HG02973 (cell line): ENCODE measurements around the gene TRDN.

Experiments
- ATAC-seq: cut with Tn5 transposase; IDR thresholded peaks from one replicate; pipeline ENCODE4 v1.9.1; 2021; ENCODE audit warnings: moderate library complexity; ENCODE audit not compliant: unreplicated experiment

TRDN gene

DNA sequence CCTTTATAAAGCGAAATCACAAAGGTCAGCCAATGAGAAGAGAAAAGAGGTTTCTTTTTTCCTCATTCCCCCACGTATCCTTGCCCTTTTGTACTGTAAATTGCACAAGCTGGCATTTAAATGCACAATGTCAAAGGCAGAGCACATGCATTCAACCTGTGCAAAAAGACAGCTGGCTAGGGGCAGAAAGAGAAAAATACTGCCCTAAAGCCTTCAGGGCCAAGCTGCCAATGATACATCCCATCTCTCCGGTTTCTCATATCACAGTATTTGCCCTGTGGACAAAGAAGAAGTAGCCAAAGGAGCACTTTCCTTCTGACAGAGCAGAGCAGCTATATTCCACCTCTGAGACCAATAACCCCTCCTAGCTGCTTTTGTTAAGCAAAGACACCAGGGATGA is 219.2 kb downstream of the TRDN start:
- no peak for ATAC-seq

DNA sequence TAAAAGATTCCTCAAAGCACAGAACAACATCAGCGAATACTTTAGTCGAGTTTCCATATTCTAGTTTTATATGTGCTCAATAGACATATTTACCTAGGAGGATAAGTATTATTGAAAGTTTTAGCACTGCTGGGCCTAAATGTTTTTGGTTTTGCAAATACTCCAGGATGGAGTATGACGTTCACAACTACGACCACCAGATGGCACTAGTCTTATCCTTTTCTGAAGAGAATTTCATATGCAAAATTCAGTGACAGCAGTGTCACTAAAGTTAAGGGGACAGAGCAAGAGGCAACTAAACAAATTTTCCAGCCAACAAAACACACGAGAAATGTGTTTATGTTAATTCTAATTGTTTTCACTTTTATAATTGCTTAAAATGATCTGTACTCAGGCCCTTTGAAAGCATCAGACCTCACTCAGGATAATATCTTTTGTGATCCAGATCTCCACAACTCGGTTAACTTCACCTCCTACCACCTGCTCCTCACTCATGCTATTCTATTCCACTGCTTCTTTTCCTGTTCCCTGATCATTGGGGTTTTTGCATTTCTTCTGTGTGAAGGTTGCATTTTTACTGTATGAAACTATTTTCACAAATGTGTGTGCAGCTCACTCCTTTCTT is 220.8 kb downstream of the TRDN start:
- ATAC-seq, result peak; percentile 87

- no peak for ATAC-seq
These were observed 231.8 kb downstream of the TRDN start for GRCh38 chr6:123404975-123405374.

- ATAC-seq, result peak; percentile 98
These were observed 234.7 kb downstream of the TRDN start for GRCh38 chr6:123402052-123402451.

GRCh38 chr6:123398072-123398471 is 238.7 kb downstream of the TRDN start:
- no peak for ATAC-seq

- ATAC-seq, result no peak
These were observed 243.4 kb downstream of the TRDN start for GRCh38 chr6:123393331-123393730.

DNA sequence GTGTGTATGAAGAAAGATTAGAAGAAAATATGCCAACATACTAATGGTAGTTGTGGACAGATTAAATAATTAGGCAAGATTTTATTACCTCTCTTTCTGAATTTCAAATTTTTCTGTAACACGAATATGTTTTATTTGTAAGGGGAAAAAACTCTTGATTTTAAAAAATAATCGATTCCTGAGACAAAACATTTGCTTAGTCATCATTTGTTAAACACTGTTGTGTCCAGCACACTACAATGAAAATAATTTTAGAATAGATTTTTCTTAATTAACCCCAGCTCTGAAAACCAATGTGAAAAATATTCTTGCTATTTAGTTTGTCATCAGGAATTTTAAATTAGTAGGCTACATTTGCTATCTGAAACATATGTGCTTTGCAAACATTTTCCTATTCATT is 253.0 kb downstream of the TRDN start:
- no peak for ATAC-seq

- peak; percentile 64 for ATAC-seq
These were observed 256.5 kb downstream of the TRDN start for GRCh38 chr6:123380257-123380656.

DNA sequence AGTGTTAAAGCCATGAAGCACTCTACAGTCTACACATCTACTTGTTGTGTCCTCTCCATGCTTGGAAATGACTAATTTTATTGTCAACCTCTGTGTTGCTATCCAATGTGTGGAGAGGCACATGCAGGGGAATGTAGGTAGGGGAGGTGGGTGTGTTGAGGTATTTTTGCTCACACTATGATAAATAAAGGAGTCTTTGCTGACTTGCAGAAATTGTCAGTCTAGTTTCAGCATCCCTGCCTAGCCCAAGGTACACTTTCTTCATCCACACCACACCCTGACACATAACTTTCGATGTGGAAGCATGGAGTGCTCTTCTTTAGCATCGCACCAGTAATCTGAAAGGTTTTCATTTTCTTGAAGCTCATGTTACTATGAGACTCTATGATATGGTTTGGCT is 264.0 kb downstream of the TRDN start:
- no peak for ATAC-seq

GRCh38 chr6:123363912-123364311 is 272.8 kb downstream of the TRDN start:
- no peak for ATAC-seq

GRCh38 chr6:123360359-123360758 is 276.4 kb downstream of the TRDN start:
- no peak for ATAC-seq

GRCh38 chr6:123352705-123353104 is 284.0 kb downstream of the TRDN start:
- ATAC-seq, result no peak

DNA sequence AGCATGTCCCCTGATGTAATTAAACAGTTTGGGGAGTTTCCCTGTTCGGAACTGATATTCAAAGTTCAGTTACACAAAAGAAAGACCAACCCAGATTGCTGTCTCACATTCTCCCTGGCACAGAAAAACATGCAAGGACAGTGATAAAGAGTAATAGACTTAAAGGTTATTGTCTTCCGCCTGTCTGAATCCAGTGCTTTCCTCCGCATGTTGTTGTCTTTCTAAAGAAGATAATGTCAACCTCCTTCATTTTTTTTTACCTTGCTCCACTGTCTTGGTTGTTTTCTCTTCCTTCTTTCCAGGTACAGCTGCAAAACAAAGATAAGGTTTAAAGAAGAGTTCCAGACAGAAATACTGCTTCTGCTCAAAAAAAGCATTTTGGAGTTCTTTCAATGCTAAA is 284.5 kb downstream of the TRDN start:
- no peak for ATAC-seq

DNA sequence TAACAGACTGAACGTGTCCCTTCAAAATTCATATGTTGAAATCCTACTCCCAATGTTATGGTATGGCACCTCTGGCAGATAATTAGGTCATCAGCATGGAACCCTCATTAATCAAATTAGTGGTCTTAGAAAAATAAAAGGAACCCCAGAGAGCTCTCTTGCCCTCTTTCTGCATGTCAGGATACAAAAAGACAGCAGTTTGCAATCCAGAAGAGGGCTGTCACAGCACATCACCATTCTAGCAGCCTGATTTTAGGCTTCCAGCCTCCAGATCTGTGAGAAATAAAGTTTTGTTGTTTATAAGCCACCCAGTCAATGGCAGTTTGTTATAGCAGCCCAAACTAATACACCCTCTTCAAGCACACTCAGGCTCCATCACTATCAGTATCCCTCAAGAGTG is 292.9 kb downstream of the TRDN start:
- ATAC-seq, result no peak

GRCh38 chr6:123338394-123338793 is 298.4 kb downstream of the TRDN start:
- no peak for ATAC-seq

DNA sequence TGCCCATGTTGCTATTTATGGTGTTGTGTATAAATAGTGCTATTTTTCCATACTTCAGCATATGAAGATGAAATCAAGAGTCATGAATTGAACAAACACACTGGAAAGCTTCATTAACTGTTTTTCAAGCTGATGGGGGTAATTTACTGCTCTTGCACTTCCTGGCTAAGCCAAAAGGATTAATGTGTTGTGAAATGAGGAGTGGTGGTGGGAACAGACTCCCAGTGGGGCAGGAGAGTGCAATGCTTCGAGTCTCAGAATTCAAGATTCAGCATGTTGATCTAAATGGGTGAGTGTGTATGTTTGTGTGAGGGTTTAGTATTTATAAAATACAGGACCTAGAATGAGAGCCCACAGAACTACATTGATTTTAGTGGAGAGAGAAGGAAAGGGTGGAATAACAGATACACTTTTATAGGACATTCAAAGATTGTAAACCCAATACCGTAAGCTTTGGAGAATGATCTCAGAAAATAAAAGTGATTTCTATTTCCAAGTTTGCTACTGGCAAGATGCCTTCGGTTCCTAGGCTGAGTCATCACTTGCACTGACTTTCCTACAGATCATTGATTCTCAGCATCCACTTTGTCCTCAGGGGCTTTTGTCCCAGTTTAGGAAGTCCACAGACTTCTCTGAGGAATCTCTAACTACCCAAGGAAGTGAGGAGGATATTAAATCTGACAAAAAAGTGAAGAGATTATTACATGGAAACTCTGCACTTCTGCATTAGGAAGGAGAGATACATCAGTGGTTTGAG is 303.6 kb downstream of the TRDN start:
- ATAC-seq, result no peak

- ATAC-seq, result no peak
These were observed 304.7 kb downstream of the TRDN start for GRCh38 chr6:123332070-123332469.

DNA sequence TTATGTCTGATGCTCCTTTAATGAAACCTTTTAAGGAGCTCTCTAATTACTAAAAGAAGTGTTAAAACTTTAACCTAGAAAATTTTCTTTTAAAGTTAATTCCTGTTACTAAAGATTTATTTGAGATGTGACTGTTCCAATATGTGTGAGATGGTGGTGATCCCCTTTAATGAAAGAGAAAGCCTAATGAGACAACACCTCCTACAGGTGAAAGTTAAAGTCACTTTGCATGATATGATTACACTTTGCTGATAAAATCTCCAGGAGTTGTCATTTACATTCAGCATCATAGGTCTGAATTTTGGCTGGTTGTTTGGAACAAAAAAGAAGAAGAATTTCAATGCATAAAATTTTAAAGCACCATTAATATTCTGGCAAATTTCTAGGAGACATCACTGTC is 307.4 kb downstream of the TRDN start:
- no peak for ATAC-seq

GRCh38 chr6:123323452-123324329 is 313.1 kb downstream of the TRDN start:
- no peak for ATAC-seq

DNA sequence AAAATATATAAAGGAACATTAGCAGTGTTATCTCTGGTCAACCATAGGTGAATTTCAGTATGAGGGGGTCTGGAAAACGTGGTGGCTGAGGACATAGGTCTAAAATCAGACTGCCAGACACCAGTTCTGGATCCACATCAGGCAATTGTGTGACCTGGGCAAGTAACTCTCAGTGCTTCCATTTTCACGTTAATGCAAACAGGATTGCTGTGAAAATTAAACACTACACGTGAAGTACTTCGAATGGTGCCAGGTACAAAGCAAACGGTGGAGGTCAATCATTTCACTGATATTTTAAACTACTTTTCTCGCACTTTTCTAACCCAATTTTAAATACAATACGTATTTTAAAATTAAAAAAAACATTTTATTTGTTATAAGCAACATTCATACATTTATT is 315.7 kb downstream of the TRDN start:
- no peak for ATAC-seq

DNA sequence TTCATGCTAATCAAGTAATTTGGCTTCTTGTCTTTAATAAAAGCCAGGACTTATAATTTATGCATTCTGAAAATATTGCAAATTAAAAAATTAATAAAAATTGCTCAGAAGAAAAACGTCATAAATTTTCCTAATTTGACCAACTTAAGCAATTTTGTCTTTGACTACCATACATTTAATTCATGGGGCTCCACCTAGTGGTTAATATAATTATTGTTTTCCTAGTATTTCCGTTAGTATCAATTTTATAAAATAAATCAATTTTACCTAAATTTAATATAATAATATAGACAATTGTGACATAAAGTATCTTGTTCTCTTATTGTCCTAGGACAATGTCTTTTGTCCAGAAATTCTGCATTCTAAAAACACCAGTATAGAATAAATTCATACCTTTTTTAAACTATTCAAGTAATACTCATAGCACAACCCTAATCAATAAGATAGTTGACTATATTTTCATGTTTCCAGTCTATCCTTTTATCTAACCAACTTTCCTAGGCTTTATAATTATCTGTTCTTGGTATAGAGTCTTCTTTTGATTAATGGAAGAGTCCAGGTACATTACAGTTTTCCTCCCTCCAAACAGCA is 319.9 kb downstream of the TRDN start:
- no peak for ATAC-seq
